GM12872 (cell line): ENCODE results near the gene PRKCA.

ENCODE experiments used
- TF ChIP-seq, protein P1 (sequence below): IDR thresholded peaks from 3 replicates; pipeline ENCODE4 v1.5.1; 2011; ENCODE audit warnings: low read depth, mild to moderate bottlenecking, low read length, moderate library complexity; ENCODE audit not compliant: insufficient read depth

Gene PRKCA

DNA sequence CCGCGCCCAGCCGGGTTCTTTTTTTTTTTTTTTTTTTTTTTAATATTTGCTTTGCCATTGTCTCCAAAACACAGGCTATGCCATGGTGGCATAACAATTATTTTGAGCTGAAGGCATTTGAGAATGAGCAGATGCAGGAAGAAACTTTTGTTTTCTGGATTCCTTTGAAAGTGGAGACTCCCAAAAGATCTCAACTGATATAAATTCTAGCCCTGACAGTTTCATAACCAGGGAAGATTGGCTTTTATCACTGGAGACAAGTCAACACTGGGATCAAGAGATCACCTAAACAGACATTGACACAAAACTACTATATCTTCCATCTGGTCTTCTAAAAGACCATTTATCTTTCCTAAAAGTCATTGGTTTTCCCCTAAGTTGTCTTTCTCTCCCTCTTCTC is 10.1 kb upstream of the PRKCA start:
- TF ChIP-seq, protein P1, sequence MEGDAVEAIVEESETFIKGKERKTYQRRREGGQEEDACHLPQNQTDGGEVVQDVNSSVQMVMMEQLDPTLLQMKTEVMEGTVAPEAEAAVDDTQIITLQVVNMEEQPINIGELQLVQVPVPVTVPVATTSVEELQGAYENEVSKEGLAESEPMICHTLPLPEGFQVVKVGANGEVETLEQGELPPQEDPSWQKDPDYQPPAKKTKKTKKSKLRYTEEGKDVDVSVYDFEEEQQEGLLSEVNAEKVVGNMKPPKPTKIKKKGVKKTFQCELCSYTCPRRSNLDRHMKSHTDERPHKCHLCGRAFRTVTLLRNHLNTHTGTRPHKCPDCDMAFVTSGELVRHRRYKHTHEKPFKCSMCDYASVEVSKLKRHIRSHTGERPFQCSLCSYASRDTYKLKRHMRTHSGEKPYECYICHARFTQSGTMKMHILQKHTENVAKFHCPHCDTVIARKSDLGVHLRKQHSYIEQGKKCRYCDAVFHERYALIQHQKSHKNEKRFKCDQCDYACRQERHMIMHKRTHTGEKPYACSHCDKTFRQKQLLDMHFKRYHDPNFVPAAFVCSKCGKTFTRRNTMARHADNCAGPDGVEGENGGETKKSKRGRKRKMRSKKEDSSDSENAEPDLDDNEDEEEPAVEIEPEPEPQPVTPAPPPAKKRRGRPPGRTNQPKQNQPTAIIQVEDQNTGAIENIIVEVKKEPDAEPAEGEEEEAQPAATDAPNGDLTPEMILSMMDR: no peak

DNA sequence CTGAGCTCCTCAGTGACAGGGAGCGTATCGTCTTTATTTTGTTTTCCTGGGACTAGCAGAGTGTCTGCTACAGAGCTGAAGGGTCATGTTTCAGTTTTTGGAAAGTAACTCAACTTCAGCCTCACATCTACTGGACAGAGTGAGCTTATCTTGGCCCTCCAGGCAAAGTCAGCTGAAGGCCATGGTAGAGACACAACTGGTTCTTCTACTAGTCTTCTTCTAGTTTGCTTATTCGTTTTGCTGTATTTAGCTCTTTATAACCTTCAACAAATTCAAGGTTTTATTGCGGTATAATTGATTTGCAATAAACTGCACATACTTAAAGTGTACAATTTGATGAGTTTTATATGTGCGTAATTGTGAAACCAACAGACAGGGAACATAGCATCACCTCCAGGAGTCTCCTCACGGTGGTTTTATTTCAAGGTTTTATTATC is 6.1 kb upstream of the PRKCA start:
- TF ChIP-seq, protein P1: no peak

DNA sequence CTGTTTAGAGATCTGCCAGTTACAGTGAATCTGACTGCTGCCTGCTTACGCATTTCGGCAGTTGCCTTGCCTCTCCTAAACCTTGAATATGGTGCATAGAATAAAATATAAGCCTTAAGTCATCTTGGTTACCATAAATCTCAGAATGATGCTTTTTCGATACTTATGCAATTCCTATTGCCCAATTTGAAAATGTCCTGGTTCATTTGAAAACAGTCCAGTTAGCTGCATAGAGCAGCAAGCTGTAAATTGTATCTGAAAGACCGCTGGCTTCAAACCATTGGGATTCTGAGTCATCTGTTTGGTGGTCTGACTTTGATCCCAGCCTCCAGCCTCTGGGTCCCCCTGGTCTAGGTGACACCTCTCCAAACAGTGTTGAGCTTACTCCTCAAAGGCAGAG is 2.7 kb upstream of the PRKCA start:
- TF ChIP-seq, protein P1: no peak

DNA sequence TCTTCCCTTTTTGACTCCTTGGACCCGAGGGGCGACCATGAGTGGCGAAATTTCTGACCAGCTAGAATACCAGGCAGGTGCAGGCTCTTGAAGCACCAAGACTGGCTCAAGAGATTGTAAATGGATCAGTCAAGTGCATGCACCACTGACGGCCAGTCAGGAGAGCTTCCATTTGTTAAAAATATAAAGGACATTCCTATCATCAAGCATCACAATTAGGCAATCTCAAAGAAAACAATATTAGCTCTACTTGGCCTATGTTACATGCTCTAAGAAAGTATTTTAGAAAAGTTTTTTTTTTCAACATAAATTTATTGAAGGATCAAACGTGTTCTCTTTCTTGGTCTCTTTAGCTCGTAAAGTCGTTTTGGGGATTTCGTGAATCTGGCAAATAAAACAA is 1.5 kb upstream of the PRKCA start:
- TF ChIP-seq, protein P1: no peak

DNA sequence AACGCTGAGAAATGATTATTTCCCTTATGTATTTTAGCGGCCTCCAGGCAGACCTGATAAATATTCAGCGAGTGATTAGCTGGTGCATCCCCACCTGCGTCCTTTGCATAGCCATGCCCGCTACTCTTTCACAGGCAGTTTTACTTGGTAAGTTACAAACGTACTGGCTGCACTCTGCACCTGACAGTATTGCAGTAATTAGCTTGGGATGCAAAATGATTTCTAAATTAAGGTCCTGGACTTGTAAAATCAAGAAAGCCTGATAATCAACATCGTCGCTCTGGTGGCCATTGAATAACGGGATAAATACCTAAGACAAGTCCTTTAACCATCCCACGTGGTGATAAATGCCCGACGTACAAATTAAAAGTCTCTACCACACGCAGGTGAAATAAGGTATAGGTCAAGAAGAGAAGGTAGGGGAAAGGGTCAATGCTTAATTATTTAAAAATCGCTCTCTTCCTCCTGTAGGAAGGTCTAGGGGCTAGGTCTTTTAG is 998 bp upstream of the PRKCA start:
- TF ChIP-seq, protein P1: no peak

DNA sequence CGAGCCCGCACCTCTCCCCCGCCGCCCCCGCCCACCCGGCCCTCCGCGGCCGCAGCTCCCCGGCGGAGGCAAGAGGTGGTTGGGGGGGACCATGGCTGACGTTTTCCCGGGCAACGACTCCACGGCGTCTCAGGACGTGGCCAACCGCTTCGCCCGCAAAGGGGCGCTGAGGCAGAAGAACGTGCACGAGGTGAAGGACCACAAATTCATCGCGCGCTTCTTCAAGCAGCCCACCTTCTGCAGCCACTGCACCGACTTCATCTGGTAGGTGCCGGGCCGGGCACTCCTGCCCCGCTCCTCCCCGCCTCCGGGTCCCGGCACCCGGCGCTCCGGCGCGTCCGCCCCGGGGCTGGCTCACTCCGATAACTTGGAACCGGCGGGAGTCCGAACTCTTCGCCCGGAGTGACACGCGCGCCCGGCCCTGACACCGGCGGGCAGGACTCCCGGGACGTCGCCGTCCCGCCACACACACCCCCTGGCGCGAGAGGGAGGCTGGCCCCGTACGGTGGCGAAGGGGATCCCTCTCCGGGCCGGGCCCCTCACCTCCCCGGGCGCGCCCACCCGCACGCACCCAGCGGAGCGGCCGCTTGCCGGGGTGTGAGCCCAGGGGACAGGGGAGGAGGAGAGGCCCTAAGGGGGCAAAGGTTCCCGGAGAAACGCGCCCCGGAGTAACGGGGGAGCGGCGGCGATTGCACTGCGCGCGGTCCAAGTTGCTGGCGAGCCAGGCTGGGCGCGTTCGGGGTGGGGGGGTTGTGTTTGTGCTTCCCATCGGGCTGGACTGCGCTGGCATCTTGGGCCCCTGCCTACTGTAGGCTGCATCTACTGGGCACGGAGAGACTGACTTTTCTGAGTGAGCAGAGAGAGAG is 581 bp downstream of the PRKCA start:
- TF ChIP-seq, protein P1: no peak

DNA sequence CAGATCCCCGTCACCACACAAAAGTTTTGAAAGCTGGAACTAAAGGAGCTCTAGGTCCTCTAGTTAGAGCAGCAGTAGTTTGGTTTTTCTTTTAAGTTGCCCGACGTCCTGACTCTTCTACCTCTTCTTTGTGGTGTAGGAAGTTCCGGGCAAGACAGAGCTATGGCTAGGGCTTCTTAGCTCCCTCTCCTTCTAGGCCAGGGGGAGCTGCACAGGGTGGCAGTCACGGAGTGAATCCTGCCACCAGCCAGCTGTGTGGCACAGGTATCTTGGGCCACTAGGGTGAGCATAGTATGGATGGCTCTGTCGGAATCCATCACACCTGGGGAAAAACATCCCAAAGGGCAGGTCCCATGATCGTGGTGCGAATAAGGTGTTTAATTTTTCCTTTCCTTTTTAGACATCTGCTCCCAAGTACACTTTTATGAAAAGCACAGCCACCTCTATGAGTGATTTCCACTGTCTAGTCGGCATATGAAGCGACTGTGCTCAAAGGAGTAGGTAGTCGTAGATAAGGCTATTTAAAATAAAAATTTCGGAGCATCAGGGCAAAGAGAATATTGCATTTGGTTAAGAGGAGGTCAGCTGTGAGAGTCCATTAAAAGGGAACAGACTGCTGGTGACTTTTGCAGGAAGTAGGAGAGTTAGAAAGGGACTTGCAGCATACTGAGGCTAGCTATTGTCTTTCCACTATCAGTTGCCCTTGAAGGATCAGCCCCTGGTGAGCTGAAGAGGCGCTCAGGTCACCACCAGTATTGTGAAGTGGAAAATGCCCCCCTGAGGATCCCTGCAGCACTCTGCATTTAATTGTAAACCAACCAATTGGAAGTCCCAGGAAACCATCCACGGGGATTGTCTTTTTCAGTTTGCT is 2.1 kb downstream of the PRKCA start:
- TF ChIP-seq, protein P1: no peak
